ENCODE measurements around the gene FBXO10. TPM values are rescaled to one million over a fixed set of nuclear protein-coding genes. Genes with fewer than 3 reads are reported as not detected.
A peak's percentile ranks its signal among the peaks of the same experiment; 100 is the strongest.

FBXO10 gene
- total RNA-seq, 1 donor from 2014 or later, result 18.5 TPM

- Mint-ChIP-seq H3K4me1 (ENCODE audit: unreplicated experiment) (peaks cover 27% of the 10 kb centered on the region), H3K36me3 (peaks cover 20% of the 10 kb centered on the region), H3K4me3 (peak overlapping the region; percentile 96), H3K27me3 (no peaks in the 10 kb centered on the region), H3K27ac (peak overlapping the region; percentile 99), H3K9me3 (no peaks in the 10 kb centered on the region)
- no peak for DNase-seq (ENCODE audit: extremely low spot score, unreplicated experiment)
- no peak for TF ChIP-seq CTCF (conservative IDR thresholded peaks at IDR 0.05)
Measured at GRCh38 chr9:37464426-37465248, 111.5 kb downstream of the FBXO10 start.

- peaks cover 27% of the 10 kb centered on the region for H3K4me1 Mint-ChIP-seq (ENCODE audit: unreplicated experiment)
- H3K27ac Mint-ChIP-seq, result peak overlapping the region; percentile 99
- no peaks in the 10 kb centered on the region for H3K27me3 Mint-ChIP-seq
- DNase-seq (ENCODE audit: extremely low spot score, unreplicated experiment), result no peak
- H3K4me3 Mint-ChIP-seq, result peak overlapping the region; percentile 96
- TF ChIP-seq CTCF (conservative IDR thresholded peaks at IDR 0.05), result no peak
- no peaks in the 10 kb centered on the region for H3K9me3 Mint-ChIP-seq
- peaks cover 20% of the 10 kb centered on the region for H3K36me3 Mint-ChIP-seq
Measured at GRCh38 chr9:37464006-37464405, 112.2 kb downstream of the FBXO10 start.

Other genes starting within 250 kb of the FBXO10 start
- 81.6 and 109 TPM in 2 replicates for gene GRHPR, start 153.7 kb downstream of the FBXO10 start, total RNA-seq (ENCODE audit: low replicate concordance)
- gene ZBTB5, start 110.9 kb downstream of the FBXO10 start, total RNA-seq (ENCODE audit: low replicate concordance), result 22.6 and 25.9 TPM in 2 replicates
- gene POLR1E, start 90.4 kb downstream of the FBXO10 start, total RNA-seq (ENCODE audit: low replicate concordance), result 16.3 and 26.9 TPM in 2 replicates
- gene TOMM5, start 16.2 kb upstream of the FBXO10 start, total RNA-seq (ENCODE audit: low replicate concordance), result 132 and 144 TPM in 2 replicates
- gene FRMPD1, start 74.6 kb upstream of the FBXO10 start, total RNA-seq (ENCODE audit: low replicate concordance), result 0.36 and 0.82 TPM in 2 replicates
- gene TRMT10B, start 177.4 kb upstream of the FBXO10 start, total RNA-seq (ENCODE audit: low replicate concordance), result 8.8 and 9.1 TPM in 2 replicates
- 33.9 and 61.9 TPM in 2 replicates for gene EXOSC3, start 208.7 kb upstream of the FBXO10 start, total RNA-seq (ENCODE audit: low replicate concordance)
- gene DCAF10, start 224.4 kb upstream of the FBXO10 start, total RNA-seq (ENCODE audit: low replicate concordance), result 30.2 and 31.2 TPM in 2 replicates